Chondrocyte (in vitro differentiated cells): ENCODE results near the gene AGPAT2. TPM values are rescaled to one million over a fixed set of nuclear protein-coding genes. Genes with fewer than 3 reads are reported as not detected.
A peak's percentile ranks its signal among the peaks of the same experiment; 100 is the strongest.

Source experiments
- DNase-seq: peaks from one replicate; pipeline ENCODE4 v3.0.0; 2021; ENCODE audit warnings: mixed read lengths, low spot score
- H3K27ac Mint-ChIP-seq: one replicate; pipeline ENCODE4 v1.8.0; 2021; ENCODE audit warnings: mild to moderate bottlenecking, moderate library complexity, mixed read lengths; ENCODE audit not compliant: unreplicated experiment
- H3K27me3 Mint-ChIP-seq: 2 replicates; pipeline ENCODE4 v1.8.0; 2021; ENCODE audit warnings: low read depth, mixed read lengths
- H3K36me3 Mint-ChIP-seq: 2 replicates; pipeline ENCODE4 v1.8.0; 2021; ENCODE audit warnings: low read depth, mixed read lengths
- H3K4me1 Mint-ChIP-seq: 2 replicates; pipeline ENCODE4 v1.8.0; 2021; ENCODE audit warnings: low read depth, mild to moderate bottlenecking, mixed read lengths
- H3K4me3 Mint-ChIP-seq: one replicate; pipeline ENCODE4 v1.8.0; 2021; ENCODE audit warnings: mild to moderate bottlenecking, moderate library complexity, mixed read lengths; ENCODE audit not compliant: unreplicated experiment
- H3K9me3 Mint-ChIP-seq: 2 replicates; pipeline ENCODE4 v1.8.0; 2021; ENCODE audit warnings: low read depth, mixed read lengths
- long read RNA-seq: library from polyadenylated mRNA; stranded (forward); transcript quantifications from one replicate; pipeline ENCODE4 v2.0.0, GENCODE V29; 2021
- total RNA-seq: library from RNA; stranded (reverse); gene quantifications from 3 replicates; pipeline ENCODE4 v1.2.1, GENCODE V29; 2021
- TF ChIP-seq, protein P1 (sequence below): fragments of 200-600 bp; sonication (generic); IDR thresholded peaks from 2 replicates; pipeline ENCODE4 v1.5.0; 2021; ENCODE audit warnings: antibody characterized with exemption, mild to moderate bottlenecking, moderate library complexity

AGPAT2 gene
- total RNA-seq = 23.4 to 39.8 TPM (median 39.1 TPM) in 3 replicates
- long read RNA-seq, transcript AGPAT2-201 (5 exons, 1,391 nt) = minor isoform, 8 of 123 reads
- long read RNA-seq, transcript AGPAT2-202 (6 exons, 1,512 nt) = major isoform, 107 of 123 reads
- long read RNA-seq, partial matches to known transcripts = 2 of 123 reads
- long read RNA-seq, other reads (novel, unspliced or antisense) = 5 of 123 reads

DNA sequence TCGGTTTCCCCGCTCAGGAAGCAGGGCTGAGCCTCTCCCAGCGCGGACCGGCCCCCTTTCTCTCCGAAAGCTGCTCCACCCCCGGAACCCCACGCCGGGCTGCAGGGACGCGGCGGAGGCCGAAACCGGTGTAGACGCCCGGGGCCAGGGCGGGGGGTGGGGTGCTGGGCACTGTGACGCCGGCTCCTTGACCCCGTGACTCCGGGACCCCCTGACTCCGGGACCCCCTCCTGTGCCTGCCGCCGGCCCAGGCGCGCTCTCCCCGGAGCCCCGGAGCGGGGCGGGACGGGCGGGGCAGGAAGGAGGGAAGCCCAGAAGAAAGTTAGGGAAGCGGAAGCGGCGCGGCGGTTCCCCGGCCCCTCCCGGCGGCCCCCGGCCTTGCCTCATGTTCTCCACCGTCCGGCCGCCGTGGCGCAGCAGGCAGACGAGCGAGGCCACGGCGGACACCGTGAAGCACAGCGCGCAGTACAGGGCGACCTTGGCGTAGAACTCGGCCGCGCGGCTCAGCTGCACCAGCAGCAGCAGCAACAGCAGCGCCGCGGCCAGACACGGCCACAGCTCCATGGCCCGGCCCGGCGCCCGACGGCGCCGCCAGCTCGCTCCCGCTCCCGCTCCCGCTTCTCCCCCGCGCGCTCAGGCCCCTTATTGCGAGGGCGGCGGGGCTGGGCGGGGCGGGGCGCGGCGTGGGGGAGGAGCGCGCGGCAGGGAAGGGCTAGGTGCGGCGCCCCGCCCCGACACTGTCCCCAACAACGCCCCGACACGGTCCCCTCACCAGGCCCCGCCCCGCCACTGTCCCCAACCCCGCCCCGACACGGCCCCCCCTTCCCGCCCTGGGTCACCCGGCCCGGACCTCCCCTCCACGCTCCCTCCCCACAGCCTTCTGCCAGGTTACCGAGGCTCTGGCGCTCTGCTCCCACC lies at the start of gene AGPAT2:
AGPAT2 (minus strand) TSS at position 664 of the 918 bp plus-strand sequence; CDS start at position 564, 100 bp downstream.
- TF ChIP-seq, protein P1, sequence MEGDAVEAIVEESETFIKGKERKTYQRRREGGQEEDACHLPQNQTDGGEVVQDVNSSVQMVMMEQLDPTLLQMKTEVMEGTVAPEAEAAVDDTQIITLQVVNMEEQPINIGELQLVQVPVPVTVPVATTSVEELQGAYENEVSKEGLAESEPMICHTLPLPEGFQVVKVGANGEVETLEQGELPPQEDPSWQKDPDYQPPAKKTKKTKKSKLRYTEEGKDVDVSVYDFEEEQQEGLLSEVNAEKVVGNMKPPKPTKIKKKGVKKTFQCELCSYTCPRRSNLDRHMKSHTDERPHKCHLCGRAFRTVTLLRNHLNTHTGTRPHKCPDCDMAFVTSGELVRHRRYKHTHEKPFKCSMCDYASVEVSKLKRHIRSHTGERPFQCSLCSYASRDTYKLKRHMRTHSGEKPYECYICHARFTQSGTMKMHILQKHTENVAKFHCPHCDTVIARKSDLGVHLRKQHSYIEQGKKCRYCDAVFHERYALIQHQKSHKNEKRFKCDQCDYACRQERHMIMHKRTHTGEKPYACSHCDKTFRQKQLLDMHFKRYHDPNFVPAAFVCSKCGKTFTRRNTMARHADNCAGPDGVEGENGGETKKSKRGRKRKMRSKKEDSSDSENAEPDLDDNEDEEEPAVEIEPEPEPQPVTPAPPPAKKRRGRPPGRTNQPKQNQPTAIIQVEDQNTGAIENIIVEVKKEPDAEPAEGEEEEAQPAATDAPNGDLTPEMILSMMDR = peak; percentile 19
- no peaks in the 10 kb centered on the region for H3K36me3 Mint-ChIP-seq
- no peak for DNase-seq
- H3K9me3 Mint-ChIP-seq = no peaks in the 10 kb centered on the region
- H3K27me3 Mint-ChIP-seq = no peaks in the 10 kb centered on the region
- peaks cover 7% of the 10 kb centered on the region for H3K4me1 Mint-ChIP-seq
- H3K4me3 Mint-ChIP-seq = peak within 1 kb of the TSS; percentile 80
- H3K27ac Mint-ChIP-seq = no peak within 1 kb of the TSS

DNA sequence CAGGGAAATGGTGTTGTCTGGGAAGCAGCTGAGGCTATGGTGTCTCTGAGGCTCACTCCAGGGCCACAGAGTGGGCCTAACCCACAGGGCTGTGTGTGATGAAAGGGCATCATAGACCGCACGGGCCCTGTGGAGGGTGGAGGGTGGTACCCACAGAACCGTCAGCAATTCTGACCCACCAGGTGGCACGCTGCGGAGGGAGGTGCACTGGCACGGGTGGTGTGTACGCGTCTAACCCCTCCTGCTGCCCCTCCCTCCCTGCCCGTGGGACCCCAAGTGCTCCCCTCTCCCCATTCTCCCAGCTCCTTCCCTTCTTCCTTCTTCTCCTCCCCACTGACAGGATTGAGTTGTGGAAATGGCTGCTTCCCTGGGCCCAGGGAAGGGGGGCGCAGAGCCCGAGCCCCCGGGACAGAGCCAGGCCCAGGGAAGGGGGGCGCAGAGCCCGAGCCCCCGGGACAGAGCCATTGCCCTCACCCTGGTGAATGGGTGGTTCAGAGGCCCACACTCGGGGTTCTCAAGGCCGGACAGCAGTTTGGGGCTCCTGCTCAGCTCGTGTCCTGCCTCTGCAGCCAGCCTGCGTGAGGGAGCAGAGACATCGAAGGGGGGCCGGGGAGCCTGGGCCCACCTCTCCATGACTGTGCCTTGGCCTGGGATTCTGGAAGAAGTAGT lies 48.7 kb upstream of the AGPAT2 start:
- no peak overlapping the region for H3K4me3 Mint-ChIP-seq
- no peaks in the 10 kb centered on the region for H3K4me1 Mint-ChIP-seq
- H3K27ac Mint-ChIP-seq = no peak overlapping the region
- H3K9me3 Mint-ChIP-seq = no peaks in the 10 kb centered on the region
- no peaks in the 10 kb centered on the region for H3K36me3 Mint-ChIP-seq
- DNase-seq = no peak
- TF ChIP-seq, protein P1 = no peak
- H3K27me3 Mint-ChIP-seq = peaks cover 8% of the 10 kb centered on the region

DNA sequence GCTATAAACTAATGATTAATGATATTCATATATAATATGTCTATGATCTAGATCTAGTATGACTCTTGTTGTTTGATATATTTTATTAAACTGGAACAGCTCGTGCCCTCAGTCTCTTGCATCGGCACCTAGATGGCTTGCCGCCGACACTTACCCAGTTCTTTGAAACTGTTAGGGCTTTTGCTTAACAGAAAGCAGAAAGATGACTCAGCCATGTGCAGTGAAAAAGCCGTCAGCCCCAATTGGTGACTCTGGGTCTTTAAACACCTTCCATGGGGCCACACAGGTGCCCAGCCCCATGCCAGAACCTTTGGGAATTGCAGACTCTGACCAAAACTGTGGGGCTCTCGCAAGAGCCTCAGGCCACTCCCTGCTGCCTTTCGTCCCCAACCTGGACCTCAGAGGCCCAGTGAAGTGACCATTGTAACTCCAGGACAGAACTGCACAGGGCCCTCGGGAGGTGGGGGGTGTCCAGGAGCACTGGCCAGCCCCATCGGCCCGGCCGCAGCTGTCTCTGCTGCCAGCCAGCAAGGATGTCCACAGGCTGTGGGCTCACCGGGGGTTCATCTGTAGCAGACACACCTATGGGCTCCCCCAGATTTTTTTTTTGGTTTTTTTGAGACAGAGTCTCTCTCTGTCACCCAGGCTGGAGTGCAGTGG lies 47.7 kb upstream of the AGPAT2 start:
- DNase-seq = no peak
- H3K4me3 Mint-ChIP-seq = no peak overlapping the region
- peaks cover 1% of the 10 kb centered on the region for H3K4me1 Mint-ChIP-seq
- no peaks in the 10 kb centered on the region for H3K36me3 Mint-ChIP-seq
- peaks cover 6% of the 10 kb centered on the region for H3K27me3 Mint-ChIP-seq
- TF ChIP-seq, protein P1 = no peak
- no peak overlapping the region for H3K27ac Mint-ChIP-seq
- H3K9me3 Mint-ChIP-seq = no peaks in the 10 kb centered on the region

DNA sequence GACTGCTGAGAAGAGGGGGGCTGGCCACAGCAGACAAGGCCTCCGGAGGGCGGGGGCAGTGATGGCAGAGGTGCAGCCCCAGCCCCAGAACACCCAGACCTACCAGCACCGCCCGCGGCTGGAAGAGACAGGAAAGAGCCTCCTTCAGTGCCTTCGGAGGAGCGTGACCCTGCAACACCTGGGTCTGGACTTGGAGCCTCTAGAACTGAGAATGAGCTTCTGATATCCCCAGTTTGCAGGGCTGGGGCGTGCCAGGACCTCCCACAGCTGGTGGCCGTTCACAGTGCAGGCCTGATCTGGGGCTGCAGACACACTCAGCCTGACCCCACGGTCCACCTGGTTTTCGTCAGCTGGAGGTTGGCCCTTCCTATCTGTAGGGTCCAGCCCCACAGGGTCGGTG lies 46.4 kb upstream of the AGPAT2 start:
- TF ChIP-seq, protein P1 = no peak
- H3K36me3 Mint-ChIP-seq = no peaks in the 10 kb centered on the region
- no peak overlapping the region for H3K4me3 Mint-ChIP-seq
- H3K27me3 Mint-ChIP-seq = peaks cover under 1% of the 10 kb centered on the region
- DNase-seq = no peak
- H3K4me1 Mint-ChIP-seq = peaks cover 11% of the 10 kb centered on the region
- no peak overlapping the region for H3K27ac Mint-ChIP-seq
- H3K9me3 Mint-ChIP-seq = no peaks in the 10 kb centered on the region
